Panc1 (cell line): ENCODE results near the gene FKBP3. TPM values are rescaled to one million over a fixed set of nuclear protein-coding genes. Genes with fewer than 3 reads are reported as not detected.

Experiments
- ATAC-seq: fragments of 200-7000 bp; cut with Tn5 transposase; 2 replicates; pipeline ENCODE4 v1.9.1; 2020; ENCODE audit warnings: mild to moderate bottlenecking, moderate library complexity
- BruUV-seq: library from RNA; stranded (reverse); fragments of 400-500 nt; replicated peaks from 2 replicates; lab custom pipeline; 2021; lab: Mats Ljungman, UMichigan
- CTCF ChIA-PET: fragments of 300-600 bp; sonication (Branson Sonifier 250); formaldehyde crosslinking; loops from one replicate; lab custom pipeline; 2022; ENCODE audit warnings: antibody characterized with exemption; lab: Charles Lee
- POLR2A ChIA-PET: fragments of 300-600 bp; sonication (Branson Sonifier 250); formaldehyde crosslinking; loops from one replicate; lab custom pipeline; 2022; ENCODE audit warnings: antibody characterized with exemption; lab: Charles Lee
- DNase-seq: peaks from one replicate; pipeline ENCODE4 v3.0.0-alpha.2; 2010; ENCODE audit warnings: low read depth, low spot score
- H3K27ac ChIP-seq: 2 replicates; pipeline ENCODE4 v1.5.1; 2011; ENCODE audit warnings: mild to moderate bottlenecking, low read length, inconsistent platforms
- H3K27me3 ChIP-seq: fragments of 200-500 bp; sonication (Bioruptor generic); 2 replicates; pipeline ENCODE4 v1.6.0; 2014; ENCODE audit warnings: low read length, inconsistent platforms; ENCODE audit not compliant: control insufficient read depth, insufficient read depth
- H3K36me3 ChIP-seq: fragments of 200-500 bp; sonication (Bioruptor generic); 2 replicates; pipeline ENCODE4 v1.5.1; 2014; ENCODE audit warnings: inconsistent platforms, mild to moderate bottlenecking, low read length, moderate library complexity; ENCODE audit not compliant: control insufficient read depth, insufficient read depth
- H3K4me1 ChIP-seq: 2 replicates; pipeline ENCODE4 v1.5.1; 2011; ENCODE audit warnings: inconsistent platforms, mild to moderate bottlenecking, low read length, moderate library complexity; ENCODE audit not compliant: control insufficient read depth, insufficient read depth
- H3K4me3 ChIP-seq, 2 experiments: 2 replicates each; pipeline ENCODE4 v1.5.1; 2011 to 2012; ENCODE audit warnings: low read depth in 2 of 2, low read length in 2 of 2, mild to moderate bottlenecking in 2 of 2, inconsistent platforms in 1 of 2, moderate library complexity in 1 of 2
- H3K9me3 ChIP-seq: fragments of 200-500 bp; sonication (Bioruptor generic); 2 replicates; pipeline ENCODE4 v1.5.1; 2014; ENCODE audit warnings: low read depth, mild to moderate bottlenecking, inconsistent platforms, low read length, moderate library complexity; ENCODE audit not compliant: control insufficient read depth, insufficient read depth
- POLR2AphosphoS5 ChIP-seq: IDR thresholded peaks from 2 replicates; pipeline ENCODE4 v1.6.1; 2012; ENCODE audit warnings: mild to moderate bottlenecking, low read depth, low read length, moderate library complexity
- REST ChIP-seq, 2 experiments: IDR thresholded peaks; 2 replicates each; pipeline ENCODE4 v1.6.1; 2011 to 2012; ENCODE audit warnings: low read depth in 2 of 2, control low read depth in 1 of 2, low read length in 1 of 2, mild to moderate bottlenecking in 1 of 2, moderate library complexity in 1 of 2; ENCODE audit not compliant: insufficient read depth in 1 of 2
- SIN3A ChIP-seq: IDR thresholded peaks from 2 replicates; pipeline ENCODE4 v1.6.1; 2012; ENCODE audit warnings: low read depth, mild to moderate bottlenecking, low read length, moderate library complexity, borderline replicate concordance; ENCODE audit not compliant: insufficient read depth
- TCF7L2 ChIP-seq: IDR thresholded peaks from 2 replicates; pipeline ENCODE4 v1.6.1; 2011; ENCODE audit warnings: mild to moderate bottlenecking, low read depth, low read length, inconsistent platforms
- in situ Hi-C: cut with HindIII; loops from 2 replicates; pipeline ENCODE4 v1.10.0; 2016; ENCODE audit warnings: low sequenced_read_pairs, low pct_unique_long_range_greater_than_20kb
- intact Hi-C: fragments of 100-400 bp; cut with micrococcal nuclease; formaldehyde crosslinking; loops from one replicate; pipeline ENCODE4 v1.10.0; 2022; ENCODE audit not compliant: unreplicated experiment
- total RNA-seq: library from RNA; stranded (reverse); gene quantifications from one replicate; pipeline ENCODE4 v1.2.1, GENCODE V29; 2021; ENCODE audit not compliant: unreplicated experiment
- TF ChIP-seq, protein P1 (sequence below): fragments of 450-650 bp; IDR thresholded peaks from 2 replicates; pipeline ENCODE4 v1.5.1; 2017; ENCODE audit warnings: mild to moderate bottlenecking

Gene FKBP3
- total RNA-seq, 1 experiment from 2014 or later = 47.4 TPM

GRCh38 chr14:45070215-45070614, 64.1 kb downstream of the FKBP3 start:
- ATAC-seq (no peak), DNase-seq (no peak)
- no peak for TF ChIP-seq POLR2AphosphoS5
- TF ChIP-seq, protein P1, sequence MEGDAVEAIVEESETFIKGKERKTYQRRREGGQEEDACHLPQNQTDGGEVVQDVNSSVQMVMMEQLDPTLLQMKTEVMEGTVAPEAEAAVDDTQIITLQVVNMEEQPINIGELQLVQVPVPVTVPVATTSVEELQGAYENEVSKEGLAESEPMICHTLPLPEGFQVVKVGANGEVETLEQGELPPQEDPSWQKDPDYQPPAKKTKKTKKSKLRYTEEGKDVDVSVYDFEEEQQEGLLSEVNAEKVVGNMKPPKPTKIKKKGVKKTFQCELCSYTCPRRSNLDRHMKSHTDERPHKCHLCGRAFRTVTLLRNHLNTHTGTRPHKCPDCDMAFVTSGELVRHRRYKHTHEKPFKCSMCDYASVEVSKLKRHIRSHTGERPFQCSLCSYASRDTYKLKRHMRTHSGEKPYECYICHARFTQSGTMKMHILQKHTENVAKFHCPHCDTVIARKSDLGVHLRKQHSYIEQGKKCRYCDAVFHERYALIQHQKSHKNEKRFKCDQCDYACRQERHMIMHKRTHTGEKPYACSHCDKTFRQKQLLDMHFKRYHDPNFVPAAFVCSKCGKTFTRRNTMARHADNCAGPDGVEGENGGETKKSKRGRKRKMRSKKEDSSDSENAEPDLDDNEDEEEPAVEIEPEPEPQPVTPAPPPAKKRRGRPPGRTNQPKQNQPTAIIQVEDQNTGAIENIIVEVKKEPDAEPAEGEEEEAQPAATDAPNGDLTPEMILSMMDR = no peak
- TF ChIP-seq REST (IDR thresholded peaks at IDR 0.05; ENCODE audit: insufficient read depth in 1 of 2, low read depth in 2 of 2, low read length in 1 of 2) = no peak
- TF ChIP-seq TCF7L2 = no peak
- TF ChIP-seq SIN3A = no peak
- H3K4me3 ChIP-seq = no peak overlapping the region
- H3K27ac ChIP-seq = no peak overlapping the region
- intact Hi-C loops (no loop called here), in situ Hi-C loops (no loop called here)
- no TSS peak for BruUV-seq
- no peaks in the 10 kb centered on the region for H3K9me3 ChIP-seq
- ChIA-PET CTCF (no interaction called here), POLR2A (no interaction called here)
- no peaks in the 10 kb centered on the region for H3K4me1 ChIP-seq
- no peaks in the 10 kb centered on the region for H3K36me3 ChIP-seq
- no peaks in the 10 kb centered on the region for H3K27me3 ChIP-seq

DNA sequence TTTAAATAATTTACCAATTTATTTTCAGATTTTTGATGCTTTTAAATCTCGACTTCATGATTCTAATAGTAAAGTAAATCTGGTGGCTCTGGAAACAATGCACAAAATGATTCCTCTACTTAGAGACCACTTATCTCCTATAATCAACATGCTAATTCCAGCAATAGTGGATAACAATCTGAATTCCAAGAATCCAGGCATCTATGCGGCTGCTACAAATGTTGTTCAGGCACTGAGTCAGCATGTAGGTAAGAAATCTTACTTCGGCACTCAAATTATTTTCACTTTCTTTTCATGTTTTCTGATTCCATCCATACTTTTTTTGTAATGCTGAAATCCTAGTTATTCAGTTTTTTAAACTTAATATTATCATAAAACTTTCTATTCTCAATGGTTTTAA, 65.9 kb downstream of the FKBP3 start:
- BruUV-seq = no TSS peak
- in situ Hi-C loops (no loop called here), intact Hi-C loops (no loop called here)
- TF ChIP-seq, protein P1 = no peak
- no peak for TF ChIP-seq POLR2AphosphoS5
- ATAC-seq = no peak
- no peak overlapping the region for H3K27ac ChIP-seq
- H3K36me3 ChIP-seq = no peaks in the 10 kb centered on the region
- ChIA-PET CTCF (no interaction called here), POLR2A (no interaction called here)
- H3K4me1 ChIP-seq = no peaks in the 10 kb centered on the region
- no peak overlapping the region for H3K4me3 ChIP-seq
- no peaks in the 10 kb centered on the region for H3K9me3 ChIP-seq
- H3K27me3 ChIP-seq = no peaks in the 10 kb centered on the region
- DNase-seq = no peak

DNA sequence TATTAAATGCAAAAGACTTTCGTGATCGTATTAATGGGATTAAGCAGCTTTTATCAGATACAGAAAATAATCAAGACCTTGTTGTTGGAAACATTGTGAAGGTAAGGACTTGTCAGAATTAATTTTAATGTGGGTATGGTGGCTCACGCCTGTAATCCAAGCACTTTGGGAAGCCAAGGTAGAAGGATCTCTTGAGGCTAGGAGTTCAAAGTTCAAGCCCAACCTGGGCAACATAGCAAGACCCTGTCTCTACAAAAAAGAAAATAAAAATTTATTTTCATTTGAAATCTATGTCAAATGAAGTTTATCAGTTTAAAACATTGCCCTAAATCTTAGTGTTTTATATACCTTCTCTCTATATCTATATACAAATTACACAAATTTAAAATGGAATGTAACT, 67.6 kb downstream of the FKBP3 start:
- intact Hi-C loops = no loop called here
- no peak overlapping the region for H3K27ac ChIP-seq
- no TSS peak for BruUV-seq
- ChIA-PET CTCF (no interaction called here), POLR2A (no interaction called here)
- no peaks in the 10 kb centered on the region for H3K9me3 ChIP-seq
- in situ Hi-C loops = no loop called here
- H3K4me1 ChIP-seq = no peaks in the 10 kb centered on the region
- no peak for DNase-seq
- ATAC-seq = no peak
- no peaks in the 10 kb centered on the region for H3K36me3 ChIP-seq
- no peak for TF ChIP-seq REST (IDR thresholded peaks at IDR 0.05; ENCODE audit: insufficient read depth in 1 of 2, low read depth in 2 of 2, low read length in 1 of 2)
- TF ChIP-seq TCF7L2 = no peak
- TF ChIP-seq SIN3A = no peak
- TF ChIP-seq POLR2AphosphoS5 = no peak
- TF ChIP-seq, protein P1 = no peak
- no peaks in the 10 kb centered on the region for H3K27me3 ChIP-seq
- H3K4me3 ChIP-seq = no peak overlapping the region
